CD4-positive, alpha-beta T cell treated with Interferon alpha-2 for 1 hour (primary cell): ENCODE results near the gene FIGNL2.
"Not testable (repeated sequence)": the region's sequence is repeated elsewhere in the genome, so short reads cannot be mapped to it uniquely, and the experiment has no call there.

Experiments
- DNase-seq, 2 donors: peaks; one replicate each; pipeline ENCODE4 v3.0.0-alpha.2; 2020 to 2022

The FIGNL2 gene

GRCh38 chr12:51848326-51848727, at the start of gene FIGNL2:
Gene FIGNL2 (minus strand): TSS chr12:51848718. CDS start chr12:51822413, 26,305 bp downstream.
- DNase-seq: no peak

DNA sequence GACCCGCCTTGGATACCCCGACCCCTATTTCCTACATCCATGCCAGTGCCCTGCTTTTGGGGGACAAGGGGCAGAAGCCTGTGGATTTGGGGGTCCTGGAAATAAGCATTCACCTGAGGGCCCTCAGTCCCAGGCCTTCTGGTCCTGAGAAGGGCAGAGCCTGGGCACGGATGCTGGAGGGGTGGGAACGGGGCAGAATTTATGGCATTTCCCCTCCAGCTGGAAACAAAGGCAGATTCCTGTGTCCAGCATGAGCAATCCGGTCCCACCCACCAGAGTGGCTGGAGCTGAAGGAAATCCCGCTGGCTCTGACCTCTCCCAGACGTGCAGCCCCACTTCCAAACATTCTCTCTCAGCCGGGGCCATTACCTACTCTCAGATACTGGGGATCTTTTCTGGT, 48.7 kb upstream of the FIGNL2 start:
- no peak for DNase-seq

GRCh38 chr12:51896236-51896635, 47.7 kb upstream of the FIGNL2 start:
- no peak for DNase-seq

GRCh38 chr12:51895378-51896135, 47.0 kb upstream of the FIGNL2 start:
- DNase-seq: no peak

- DNase-seq: no peak
Measured at GRCh38 chr12:51893786-51894185, 45.3 kb upstream of the FIGNL2 start.

GRCh38 chr12:51891843-51892242, 43.3 kb upstream of the FIGNL2 start:
- DNase-seq: peak in 1 of 2 donors; percentile 8

DNA sequence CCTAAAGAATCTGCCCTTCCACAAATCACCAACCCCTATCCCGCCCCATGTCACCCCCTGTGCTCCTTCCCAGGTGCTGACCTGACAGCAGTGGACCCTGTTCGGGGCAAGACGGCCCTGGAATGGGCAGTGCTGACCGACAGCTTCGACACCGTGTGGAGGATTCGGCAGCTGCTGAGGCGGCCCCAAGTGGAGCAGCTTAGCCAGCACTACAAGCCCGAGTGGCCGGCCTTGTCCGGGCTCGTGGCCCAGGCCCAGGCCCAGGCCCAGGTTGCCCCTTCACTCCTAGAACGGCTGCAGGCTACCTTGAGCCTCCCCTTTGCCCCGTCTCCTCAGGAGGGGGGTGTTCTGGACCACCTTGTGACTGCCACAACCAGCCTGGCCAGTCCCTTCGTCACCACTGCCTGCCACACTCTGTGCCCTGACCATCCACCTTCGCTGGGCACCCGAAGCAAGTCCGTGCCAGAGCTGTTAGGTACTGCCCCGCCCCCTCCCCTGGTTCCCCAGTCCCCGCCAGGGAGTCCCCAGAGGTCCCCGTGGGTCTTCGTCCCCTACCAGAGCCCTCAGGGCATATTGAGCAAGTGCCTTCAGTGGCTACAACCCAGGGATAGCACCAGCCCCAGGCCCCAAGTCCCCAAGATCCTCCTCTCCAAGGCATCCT, 42.1 kb upstream of the FIGNL2 start:
- no peak for DNase-seq

GRCh38 chr12:51890133-51890464, 41.6 kb upstream of the FIGNL2 start:
- no peak for DNase-seq

- no peak for DNase-seq
Measured at GRCh38 chr12:51889216-51890132, 41.0 kb upstream of the FIGNL2 start.

- DNase-seq: no peak
Measured at GRCh38 chr12:51888316-51889215, 40.0 kb upstream of the FIGNL2 start.

GRCh38 chr12:51887476-51888315, 39.2 kb upstream of the FIGNL2 start, which contains the start of gene ANKRD33:
Gene ANKRD33 (plus strand): TSS chr12:51888103. CDS start chr12:51888187, 84 bp downstream.
- DNase-seq: peak in 1 of 2 donors; percentile 18

GRCh38 chr12:51886021-51886710, 37.6 kb upstream of the FIGNL2 start:
- DNase-seq: peak; percentile 42 to 71

GRCh38 chr12:51885294-51886020, 36.9 kb upstream of the FIGNL2 start:
- not testable (repeated sequence) for DNase-seq

GRCh38 chr12:51884676-51885229, 36.2 kb upstream of the FIGNL2 start:
- no peak for DNase-seq

- DNase-seq: no peak
Measured at GRCh38 chr12:51883998-51884675, 35.6 kb upstream of the FIGNL2 start.

- no peak for DNase-seq
Measured at GRCh38 chr12:51883295-51883694, 34.8 kb upstream of the FIGNL2 start.

GRCh38 chr12:51879102-51879501, 30.6 kb upstream of the FIGNL2 start:
- DNase-seq: no peak

GRCh38 chr12:51874486-51874885, 26.0 kb upstream of the FIGNL2 start:
- DNase-seq: no peak

DNA sequence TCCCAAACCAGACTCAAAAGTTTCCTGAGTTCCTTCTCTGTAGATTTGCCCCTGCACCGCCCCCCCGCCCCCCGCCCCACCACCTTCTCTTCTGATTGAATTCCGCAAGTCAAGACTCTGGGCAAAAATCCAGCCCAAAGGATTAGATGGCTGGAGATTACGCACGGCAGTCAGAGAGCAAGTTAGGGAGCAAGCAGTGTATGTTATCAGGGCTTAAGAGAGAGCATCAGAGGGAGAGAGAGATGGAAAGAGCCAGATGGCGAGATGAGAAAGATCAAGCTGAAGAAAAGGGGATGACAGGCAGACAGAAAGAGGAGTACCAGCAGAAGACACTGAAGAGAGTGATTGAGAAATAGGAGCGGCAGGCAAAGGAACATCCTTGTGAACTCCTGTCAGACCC, 25.5 kb upstream of the FIGNL2 start:
- DNase-seq: no peak
